CD4-positive, alpha-beta memory T cell (primary cell): ENCODE measurements around the gene CSF2. TPM values are rescaled to one million over a fixed set of nuclear protein-coding genes. Genes with fewer than 3 reads are reported as not detected.

Experiments
- CTCF ChIA-PET: fragments of 350-600 bp; sonication (Branson Sonifier 250); formaldehyde crosslinking; loops from one replicate; lab custom pipeline; 2021; ENCODE audit warnings: inconsistent platforms; ENCODE audit not compliant: partially characterized antibody; lab: Charles Lee
- POLR2A ChIA-PET: fragments of 350-600 bp; sonication (Branson Sonifier 250); formaldehyde crosslinking; loops from one replicate; lab custom pipeline; 2021; ENCODE audit not compliant: partially characterized antibody; lab: Charles Lee
- DNase-seq, 5 donors: peaks; one replicate each; pipeline versions ENCODE4 v3.0.0 to v3.0.0-alpha.2; 2020 to 2022; ENCODE audit warnings: mixed read lengths in 1 of 5
- H3K27ac ChIP-seq: one replicate; pipeline ENCODE4 v1.7.0; 2013; ENCODE audit warnings: low read depth, low read length
- H3K27me3 ChIP-seq: 2 replicates; pipeline ENCODE4 v1.7.0; 2013; ENCODE audit warnings: mild to moderate bottlenecking, low read length, moderate library complexity; ENCODE audit not compliant: insufficient read depth
- H3K36me3 ChIP-seq: 2 replicates; pipeline ENCODE4 v1.7.0; 2013; ENCODE audit warnings: mild to moderate bottlenecking, low read length, moderate library complexity; ENCODE audit not compliant: insufficient read depth
- H3K4me1 ChIP-seq: 2 replicates; pipeline ENCODE4 v1.7.0; 2013; ENCODE audit warnings: mild to moderate bottlenecking, low read length, moderate library complexity; ENCODE audit not compliant: insufficient read depth
- H3K4me3 ChIP-seq, 2 donors: one replicate each; pipeline ENCODE4 v1.7.0; 2013; ENCODE audit warnings: low read length in 2 of 2, mild to moderate bottlenecking in 1 of 2
- H3K9me3 ChIP-seq, 2 donors: one replicate each; pipeline ENCODE4 v1.7.0; 2013; ENCODE audit warnings: low read length in 2 of 2, control low read depth in 1 of 2; ENCODE audit not compliant: control insufficient read depth in 1 of 2
- H3K27ac Mint-ChIP-seq, 7 donors: one replicate each; pipeline ENCODE4 v1.8.0; 2020 to 2021; ENCODE audit warnings: mixed read lengths in 7 of 7, mild to moderate bottlenecking in 6 of 7, inconsistent platforms in 3 of 7, moderate library complexity in 3 of 7
- H3K27me3 Mint-ChIP-seq, 2 donors: one replicate each; pipeline ENCODE4 v1.8.0; 2020 to 2021; ENCODE audit warnings: mixed read lengths in 2 of 2
- H3K36me3 Mint-ChIP-seq, 2 donors: one replicate each; pipeline ENCODE4 v1.8.0; 2020 to 2021; ENCODE audit warnings: mixed read lengths in 2 of 2, inconsistent platforms in 1 of 2, mild to moderate bottlenecking in 1 of 2
- H3K4me1 Mint-ChIP-seq, 4 donors: one replicate each; pipeline ENCODE4 v1.8.0; 2020 to 2021; ENCODE audit warnings: mixed read lengths in 4 of 4, mild to moderate bottlenecking in 1 of 4
- H3K4me3 Mint-ChIP-seq, 8 donors: one replicate each; pipeline ENCODE4 v1.8.0; 2020 to 2021; ENCODE audit warnings: mixed read lengths in 8 of 8, mild to moderate bottlenecking in 7 of 8, moderate library complexity in 6 of 8, inconsistent platforms in 3 of 8
- H3K9me3 Mint-ChIP-seq, 8 donors: one replicate each; pipeline ENCODE4 v1.8.0; 2020 to 2021; ENCODE audit warnings: mixed read lengths in 8 of 8, mild to moderate bottlenecking in 5 of 8, inconsistent platforms in 3 of 8, moderate library complexity in 1 of 8
- intact Hi-C: fragments of 100-400 bp; cut with micrococcal nuclease; formaldehyde crosslinking; loops from one replicate; pipeline ENCODE4 v1.15.1; 2023
- polyA plus RNA-seq, 2 donors: library from polyadenylated mRNA; unstranded; fragments of 300-500 nt; fragmentation: Illumina TruSeq; gene quantifications; one replicate each; pipeline ENCODE4 v1.2.3, GENCODE V29; 2021
- total RNA-seq, 2 experiments: library from RNA; stranded (reverse); gene quantifications; one replicate each; pipeline ENCODE4 v1.2.3, GENCODE V29; 2021

Gene CSF2
- total and polyA plus RNA-seq, 4 experiments from 2014 or later, result 0.77 TPM; not detected in 3

GRCh38 chr5:132076983-132077382, 3.4 kb downstream of the CSF2 start:
- DNase-seq, result no peak
- intact Hi-C loops, result no loop called here
- Mint-ChIP-seq H3K4me3 (peak overlapping the region in 2 of 8 donors; percentile 8 to 39), H3K27me3 (no peaks in the 10 kb centered on the region), H3K4me1 (peaks cover 21 to 83% (median 47%) of the 10 kb centered on the region in 4 donors), H3K27ac (peak overlapping the region; percentile 62 to 82 (median 75)), H3K9me3 (no peaks in the 10 kb centered on the region), H3K36me3 (no peaks in the 10 kb centered on the region)
- POLR2A ChIA-PET, result interaction anchor here (1.3 to 2.4 kb wide), 2 partner anchors 12 to 25 kb away, joined by 3 to 6 read pairs; no protein-coding TSS in a partner anchor
- Histone ChIP-seq H3K27me3 (no peaks in the 10 kb centered on the region), H3K4me1 (peaks cover 48% of the 10 kb centered on the region), H3K27ac (no peak overlapping the region), H3K36me3 (no peaks in the 10 kb centered on the region), H3K9me3 (no peaks in the 10 kb centered on the region), H3K4me3 (no peak overlapping the region)
- CTCF ChIA-PET, result no interaction called here

GRCh38 chr5:132079081-132079480, 5.5 kb downstream of the CSF2 start:
- Histone ChIP-seq H3K27me3 (no peaks in the 10 kb centered on the region), H3K4me1 (peaks cover 50% of the 10 kb centered on the region), H3K36me3 (no peaks in the 10 kb centered on the region), H3K27ac (no peak overlapping the region), H3K9me3 (no peaks in the 10 kb centered on the region), H3K4me3 (no peak overlapping the region)
- no peak overlapping the region for H3K4me3 Mint-ChIP-seq
- POLR2A ChIA-PET, result interaction anchor here (1.6 to 2.4 kb wide), 2 partner anchors 10 to 16 kb away, joined by 5 to 6 read pairs; no protein-coding TSS in a partner anchor
- intact Hi-C loops, result no loop called here
- H3K27me3 Mint-ChIP-seq, result no peaks in the 10 kb centered on the region
- peaks cover 31 to 83% (median 51%) of the 10 kb centered on the region in 4 donors for H3K4me1 Mint-ChIP-seq
- H3K9me3 Mint-ChIP-seq, result no peaks in the 10 kb centered on the region
- peak overlapping the region in 4 of 7 donors; percentile 25 to 74 (median 56) for H3K27ac Mint-ChIP-seq
- CTCF ChIA-PET, result no interaction called here
- DNase-seq, result no peak
- no peaks in the 10 kb centered on the region for H3K36me3 Mint-ChIP-seq

- Mint-ChIP-seq H3K9me3 (no peaks in the 10 kb centered on the region), H3K27me3 (no peaks in the 10 kb centered on the region), H3K27ac (peak overlapping the region in 2 of 7 donors; percentile 4 to 81), H3K4me3 (no peak overlapping the region), H3K36me3 (no peaks in the 10 kb centered on the region), H3K4me1 (peaks cover 31 to 84% (median 52%) of the 10 kb centered on the region in 4 donors)
- intact Hi-C loops, result loop anchor here (5.0 kb wide), 1 partner anchor 38 kb away; no protein-coding TSS in a partner anchor
- no peak overlapping the region for H3K27ac ChIP-seq
- H3K9me3 ChIP-seq, result no peaks in the 10 kb centered on the region
- ChIA-PET CTCF (interaction anchor here (2.7 kb wide), 1 partner anchor 14 kb away, joined by 9 read pairs; no protein-coding TSS in a partner anchor), POLR2A (interaction anchor here (1.6 kb wide), 1 partner anchor 15 kb away, joined by 5 read pairs; no protein-coding TSS in a partner anchor)
- H3K27me3 ChIP-seq, result no peaks in the 10 kb centered on the region
- H3K36me3 ChIP-seq, result no peaks in the 10 kb centered on the region
- DNase-seq, result no peak
- peaks cover 46% of the 10 kb centered on the region for H3K4me1 ChIP-seq
- H3K4me3 ChIP-seq, result no peak overlapping the region
Observed at GRCh38 chr5:132079619-132080018, 6.0 kb downstream of the CSF2 start.

GRCh38 chr5:132080595-132080994, 7.0 kb downstream of the CSF2 start:
- no peaks in the 10 kb centered on the region for H3K36me3 ChIP-seq
- H3K4me1 Mint-ChIP-seq, result peaks cover 38 to 84% (median 51%) of the 10 kb centered on the region in 4 donors
- no peaks in the 10 kb centered on the region for H3K27me3 Mint-ChIP-seq
- H3K4me3 Mint-ChIP-seq, result no peak overlapping the region
- H3K9me3 Mint-ChIP-seq, result no peaks in the 10 kb centered on the region
- ChIA-PET CTCF (interaction anchor here (2.7 kb wide), 1 partner anchor 15 kb away, joined by 9 read pairs; no protein-coding TSS in a partner anchor), POLR2A (interaction anchor here (1.3 to 1.6 kb wide), 3 partner anchors 8 to 23 kb away, joined by 3 to 7 read pairs (median 5); no protein-coding TSS in a partner anchor)
- H3K36me3 Mint-ChIP-seq, result no peaks in the 10 kb centered on the region
- DNase-seq, result no peak
- no peaks in the 10 kb centered on the region for H3K27me3 ChIP-seq
- H3K4me1 ChIP-seq, result peaks cover 45% of the 10 kb centered on the region
- no peak overlapping the region for H3K27ac ChIP-seq
- H3K9me3 ChIP-seq, result no peaks in the 10 kb centered on the region
- no peak overlapping the region for H3K4me3 ChIP-seq
- intact Hi-C loops, result loop anchor here (5.0 kb wide), 1 partner anchor 37 kb away; no protein-coding TSS in a partner anchor
- H3K27ac Mint-ChIP-seq, result peak overlapping the region in 4 of 7 donors; percentile 17 to 51 (median 32)

GRCh38 chr5:132081458-132081857, 7.9 kb downstream of the CSF2 start:
- Histone ChIP-seq H3K4me3 (no peak overlapping the region), H3K9me3 (no peaks in the 10 kb centered on the region), H3K36me3 (no peaks in the 10 kb centered on the region), H3K27me3 (no peaks in the 10 kb centered on the region), H3K4me1 (peaks cover 41% of the 10 kb centered on the region), H3K27ac (no peak overlapping the region)
- Mint-ChIP-seq H3K27me3 (no peaks in the 10 kb centered on the region), H3K4me1 (peaks cover 36 to 79% (median 52%) of the 10 kb centered on the region in 4 donors), H3K9me3 (no peaks in the 10 kb centered on the region), H3K36me3 (no peaks in the 10 kb centered on the region), H3K27ac (peak overlapping the region in 4 of 7 donors; percentile 13 to 75 (median 26)), H3K4me3 (no peak overlapping the region)
- ChIA-PET CTCF (interaction anchor here (1.2 to 2.7 kb wide), 4 partner anchors 8 to 658 kb away, joined by 3 to 9 read pairs (median 4); partner anchors contain the start of gene CSF2), POLR2A (interaction anchor here (1.3 to 1.6 kb wide), 2 partner anchors 9 to 23 kb away, joined by 3 to 7 read pairs; no protein-coding TSS in a partner anchor)
- no peak for DNase-seq
- intact Hi-C loops, result loop anchor here (5.0 kb wide), 1 partner anchor 36 kb away; no protein-coding TSS in a partner anchor

GRCh38 chr5:132082329-132083023, 8.9 kb downstream of the CSF2 start:
- no peak for DNase-seq
- Mint-ChIP-seq H3K4me3 (peak overlapping the region in 2 of 8 donors; percentile 20 to 70), H3K36me3 (no peaks in the 10 kb centered on the region), H3K27ac (peak overlapping the region in 6 of 7 donors; percentile 47 to 68 (median 54)), H3K27me3 (no peaks in the 10 kb centered on the region), H3K4me1 (peaks cover 28 to 69% (median 45%) of the 10 kb centered on the region in 4 donors), H3K9me3 (no peaks in the 10 kb centered on the region)
- Histone ChIP-seq H3K4me3 (no peak overlapping the region), H3K36me3 (no peaks in the 10 kb centered on the region), H3K9me3 (no peaks in the 10 kb centered on the region), H3K27ac (peak overlapping the region; percentile 31), H3K27me3 (no peaks in the 10 kb centered on the region), H3K4me1 (peaks cover 33% of the 10 kb centered on the region)
- POLR2A ChIA-PET, result interaction anchor here (0.8 to 1.3 kb wide), 3 partner anchors 8 to 12 kb away, joined by 3 read pairs; partner anchors contain the start of gene CSF2
- intact Hi-C loops, result loop anchor here (5.0 kb wide), 1 partner anchor 35 kb away; no protein-coding TSS in a partner anchor
- CTCF ChIA-PET, result interaction anchor here (0.9 to 2.7 kb wide), 7 partner anchors 9 to 659 kb away, joined by 3 to 9 read pairs (median 3); partner anchors contain the start of gene CSF2
